NCI-H226 (cell line): ENCODE data around the gene TRIP6.
A peak's percentile ranks its signal among the peaks of the same experiment; 100 is the strongest.

Experiments
- DNase-seq: peaks from one replicate; pipeline ENCODE4 v3.0.0-alpha.2; 2015

Gene TRIP6

GRCh38 chr7:100874577-100875355, 7.6 kb downstream of the TRIP6 start, which contains the start of gene SRRT:
SRRT (plus strand) TSS chr7:100875103; CDS start chr7:100875591, 488 bp downstream.
- DNase-seq: peak; percentile 94

DNA sequence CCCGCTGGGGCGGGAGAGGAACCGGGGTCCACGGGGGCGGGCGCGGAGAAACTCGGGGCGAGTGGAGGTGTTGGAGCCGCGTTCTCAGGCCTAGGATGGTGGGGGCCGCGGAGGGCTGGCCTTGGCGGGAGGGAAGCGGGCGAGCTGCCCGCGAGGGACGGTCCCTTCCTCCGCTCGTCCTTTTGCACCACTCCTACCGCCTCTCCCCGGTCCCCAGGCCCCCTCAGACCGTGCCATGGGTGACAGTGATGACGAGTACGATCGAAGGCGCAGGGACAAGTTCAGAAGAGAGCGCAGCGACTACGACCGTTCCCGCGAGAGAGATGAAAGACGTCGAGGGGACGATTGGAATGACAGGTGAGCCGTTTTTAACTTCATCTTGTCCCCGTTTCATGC, 8.2 kb downstream of the TRIP6 start:
- DNase-seq: no peak

- no peak for DNase-seq
These were observed 10.8 kb downstream of the TRIP6 start for GRCh38 chr7:100878013-100878412.

- no peak for DNase-seq
These were observed 11.5 kb downstream of the TRIP6 start for GRCh38 chr7:100878685-100879084.

GRCh38 chr7:100879685-100880261, 12.6 kb downstream of the TRIP6 start:
- no peak for DNase-seq

DNA sequence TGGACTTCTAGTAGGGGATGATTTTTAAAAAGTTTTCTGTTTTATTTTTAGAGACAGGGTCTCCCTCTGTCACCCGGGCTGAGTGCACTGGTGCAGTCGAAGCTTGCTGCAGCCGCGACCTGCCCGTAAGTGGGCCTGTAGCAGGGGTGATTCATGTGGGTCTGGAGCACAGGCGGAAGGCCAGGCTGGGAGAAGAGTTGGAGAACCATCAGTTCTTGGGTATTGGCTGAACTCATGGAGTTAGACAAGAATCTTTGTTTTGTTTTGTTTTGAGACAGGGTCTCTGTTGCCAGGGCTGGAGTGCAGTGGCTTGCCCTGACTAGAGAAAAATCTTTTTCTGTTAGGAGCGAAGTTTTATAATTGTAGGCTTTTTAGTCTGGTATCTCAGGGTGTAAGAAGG, 13.5 kb downstream of the TRIP6 start:
- DNase-seq: no peak

GRCh38 chr7:100881136-100881535, 13.9 kb downstream of the TRIP6 start:
- DNase-seq: no peak

GRCh38 chr7:100882201-100882600, 15.0 kb downstream of the TRIP6 start:
- DNase-seq: no peak

- DNase-seq: no peak
These were observed 15.8 kb downstream of the TRIP6 start for GRCh38 chr7:100882785-100883526.

DNA sequence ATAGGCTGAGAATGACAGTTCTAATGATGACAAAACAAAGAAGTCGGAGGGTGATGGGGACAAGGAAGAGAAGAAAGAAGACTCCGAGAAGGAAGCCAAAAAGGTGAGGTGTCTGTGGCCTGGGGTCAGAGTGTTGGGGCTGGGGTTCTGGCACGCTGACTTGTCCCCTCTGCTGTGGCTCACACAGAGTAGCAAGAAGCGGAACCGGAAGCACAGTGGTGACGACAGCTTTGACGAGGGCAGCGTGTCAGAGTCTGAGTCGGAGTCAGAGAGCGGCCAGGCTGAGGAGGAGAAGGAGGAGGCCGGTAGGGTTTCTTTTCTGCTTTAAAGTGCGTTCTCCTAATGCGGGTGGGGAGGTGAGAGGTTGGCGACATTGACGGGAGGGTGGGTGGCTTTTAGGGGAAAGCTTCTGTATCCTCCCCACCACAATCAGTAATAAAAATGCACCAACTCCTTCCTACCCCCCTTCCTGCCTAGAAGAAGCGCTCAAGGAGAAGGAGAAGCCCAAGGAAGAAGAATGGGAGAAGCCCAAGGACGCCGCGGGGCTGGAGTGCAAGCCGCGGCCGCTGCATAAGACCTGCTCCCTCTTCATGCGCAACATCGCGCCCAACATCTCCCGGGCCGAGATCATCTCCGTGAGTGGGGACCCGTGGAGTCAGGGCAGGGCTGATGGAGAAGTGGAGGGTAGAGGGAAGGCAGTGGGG, 17.7 kb downstream of the TRIP6 start:
- no peak for DNase-seq

GRCh38 chr7:100885440-100886141, 18.4 kb downstream of the TRIP6 start:
- DNase-seq: no peak

- no peak for DNase-seq
These were observed 19.2 kb downstream of the TRIP6 start for GRCh38 chr7:100886142-100886935.

DNA sequence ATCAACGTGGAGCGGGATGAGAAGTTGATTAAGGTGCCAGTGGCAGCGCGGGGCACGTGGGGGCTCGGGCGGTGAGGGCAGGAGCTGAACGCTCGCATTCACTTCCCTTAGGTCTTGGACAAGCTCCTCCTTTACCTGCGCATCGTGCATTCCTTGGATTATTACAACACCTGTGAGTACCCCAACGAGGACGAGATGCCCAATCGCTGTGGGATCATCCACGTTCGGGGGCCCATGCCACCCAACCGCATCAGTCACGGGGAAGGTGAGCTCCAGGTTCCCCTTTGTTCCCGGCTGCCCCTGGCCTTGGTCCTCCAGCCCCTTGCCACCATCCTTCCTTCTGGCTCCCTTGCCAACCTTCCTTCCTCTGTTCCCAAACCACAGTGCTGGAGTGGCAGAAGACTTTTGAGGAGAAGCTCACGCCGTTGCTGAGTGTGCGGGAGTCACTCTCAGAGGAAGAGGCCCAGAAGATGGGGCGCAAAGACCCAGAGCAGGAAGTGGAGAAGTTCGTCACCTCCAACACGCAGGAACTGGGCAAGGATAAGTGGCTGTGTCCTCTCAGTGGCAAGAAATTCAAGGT, 19.8 kb downstream of the TRIP6 start:
- DNase-seq: no peak

DNA sequence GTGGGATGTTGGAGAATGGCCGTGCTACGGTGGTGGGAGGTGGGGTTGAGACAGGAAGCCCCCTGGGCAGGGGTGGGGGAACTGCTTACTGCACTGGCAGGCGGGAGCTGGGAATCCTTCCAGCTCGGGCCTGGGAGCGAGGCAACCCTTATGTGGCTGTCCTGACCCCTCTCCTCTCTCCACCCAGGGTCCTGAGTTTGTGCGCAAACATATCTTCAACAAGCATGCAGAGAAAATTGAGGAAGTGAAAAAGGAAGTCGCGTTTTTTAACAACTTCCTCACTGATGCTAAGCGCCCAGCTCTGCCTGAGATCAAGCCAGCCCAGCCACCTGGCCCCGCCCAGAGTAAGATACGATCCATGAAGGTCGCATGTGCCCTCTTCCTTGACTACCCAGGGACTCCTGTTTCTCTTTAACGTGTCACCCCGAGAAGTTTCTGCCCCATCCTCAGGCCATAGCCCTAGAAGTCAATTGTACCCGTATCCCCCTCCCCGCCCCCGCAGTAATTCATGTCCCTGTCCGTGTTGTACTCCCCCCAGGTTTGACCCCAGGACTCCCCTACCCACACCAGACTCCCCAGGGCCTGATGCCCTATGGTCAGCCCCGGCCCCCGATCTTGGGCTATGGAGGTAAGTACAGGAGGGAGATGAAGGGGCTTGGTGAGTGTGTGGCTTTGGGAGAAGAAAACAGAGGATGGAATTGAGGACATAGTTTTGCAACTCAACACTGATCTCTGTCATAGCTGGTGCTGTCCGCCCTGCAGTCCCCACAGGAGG, 20.5 kb downstream of the TRIP6 start:
- DNase-seq: no peak

- no peak for DNase-seq
These were observed 21.3 kb downstream of the TRIP6 start for GRCh38 chr7:100888291-100888987.

- DNase-seq: no peak
These were observed 22.0 kb downstream of the TRIP6 start, which contains the start of gene UFSP1 for GRCh38 chr7:100888988-100889750. UFSP1 (minus strand) TSS chr7:100889715; CDS start chr7:100889271, 444 bp downstream.

DNA sequence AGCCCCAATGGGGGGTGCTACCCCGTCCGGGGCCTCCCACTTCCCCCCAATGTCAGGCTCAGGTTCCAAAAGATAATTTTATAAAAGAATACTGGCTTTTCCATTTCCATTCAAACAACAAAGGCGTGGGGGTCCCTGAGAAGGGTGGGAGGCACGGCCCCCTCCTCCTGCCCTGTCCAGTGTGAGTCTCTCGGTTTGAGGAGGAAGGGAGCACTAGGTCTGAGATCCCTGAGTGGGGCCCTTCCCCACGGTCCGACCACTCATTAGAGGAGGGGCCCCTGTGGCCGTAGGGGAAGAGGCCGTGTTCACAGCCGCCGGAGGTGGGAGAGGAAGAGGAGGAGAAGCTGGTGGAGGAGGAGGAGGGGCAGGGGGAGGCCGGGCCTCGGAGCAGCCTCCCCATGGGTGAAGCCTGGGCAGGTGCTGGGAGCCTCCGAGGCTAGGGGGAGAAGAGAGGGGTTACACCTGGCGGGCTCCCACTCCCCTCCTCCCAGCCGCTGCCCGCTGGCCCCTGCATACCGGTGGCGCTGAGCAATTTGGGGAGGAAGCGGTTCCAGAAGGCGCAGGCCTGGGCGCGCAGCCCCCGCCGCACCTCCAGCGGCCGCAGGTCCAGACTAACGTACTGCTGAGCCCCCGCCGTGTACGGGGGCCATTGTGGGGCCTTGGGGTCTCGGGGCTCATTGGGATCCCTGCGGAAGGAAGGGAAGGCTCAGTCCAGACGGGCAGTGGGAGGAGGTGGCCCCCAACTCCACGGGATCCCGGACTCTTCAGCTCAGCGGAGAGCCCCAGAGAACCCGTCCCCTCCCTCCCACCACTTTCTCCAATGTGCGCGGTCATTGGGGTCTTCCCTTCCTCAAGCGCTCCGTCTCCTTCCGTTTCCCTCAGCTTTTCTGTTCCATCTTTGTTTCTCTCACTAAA, 23.7 kb downstream of the TRIP6 start:
- DNase-seq: no peak
